ENCODE measurements around the gene RAB3IL1. TPM values are rescaled to one million over a fixed set of nuclear protein-coding genes. Genes with fewer than 3 reads are reported as not detected.

The RAB3IL1 gene
- total RNA-seq, 6 experiments from 2014 or later: 5.3 to 8.8 (median 7.9) TPM

GRCh38 chr11:61945191-61945590 lies 27.8 kb upstream of the RAB3IL1 start:
- Mint-ChIP-seq H3K4me3 (no peak overlapping the region), H3K9me3 (no peaks in the 10 kb centered on the region), H3K4me1 (ENCODE audit: low read depth) (peaks cover 21% of the 10 kb centered on the region), H3K27ac (no peak overlapping the region), H3K27me3 (ENCODE audit: insufficient read depth) (peaks cover 7% of the 10 kb centered on the region), H3K36me3 (ENCODE audit: low read depth) (no peaks in the 10 kb centered on the region)
- DNase-seq: no peak
- TF ChIP-seq, protein P1, sequence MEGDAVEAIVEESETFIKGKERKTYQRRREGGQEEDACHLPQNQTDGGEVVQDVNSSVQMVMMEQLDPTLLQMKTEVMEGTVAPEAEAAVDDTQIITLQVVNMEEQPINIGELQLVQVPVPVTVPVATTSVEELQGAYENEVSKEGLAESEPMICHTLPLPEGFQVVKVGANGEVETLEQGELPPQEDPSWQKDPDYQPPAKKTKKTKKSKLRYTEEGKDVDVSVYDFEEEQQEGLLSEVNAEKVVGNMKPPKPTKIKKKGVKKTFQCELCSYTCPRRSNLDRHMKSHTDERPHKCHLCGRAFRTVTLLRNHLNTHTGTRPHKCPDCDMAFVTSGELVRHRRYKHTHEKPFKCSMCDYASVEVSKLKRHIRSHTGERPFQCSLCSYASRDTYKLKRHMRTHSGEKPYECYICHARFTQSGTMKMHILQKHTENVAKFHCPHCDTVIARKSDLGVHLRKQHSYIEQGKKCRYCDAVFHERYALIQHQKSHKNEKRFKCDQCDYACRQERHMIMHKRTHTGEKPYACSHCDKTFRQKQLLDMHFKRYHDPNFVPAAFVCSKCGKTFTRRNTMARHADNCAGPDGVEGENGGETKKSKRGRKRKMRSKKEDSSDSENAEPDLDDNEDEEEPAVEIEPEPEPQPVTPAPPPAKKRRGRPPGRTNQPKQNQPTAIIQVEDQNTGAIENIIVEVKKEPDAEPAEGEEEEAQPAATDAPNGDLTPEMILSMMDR (IDR thresholded peaks at IDR 0.05): no peak

GRCh38 chr11:61940466-61940865 lies 23.1 kb upstream of the RAB3IL1 start:
- peaks cover 15% of the 10 kb centered on the region for H3K27me3 Mint-ChIP-seq (ENCODE audit: insufficient read depth)
- no peak for DNase-seq
- H3K9me3 Mint-ChIP-seq: peaks cover 21% of the 10 kb centered on the region
- no peak overlapping the region for H3K27ac Mint-ChIP-seq
- peaks cover 14% of the 10 kb centered on the region for H3K36me3 Mint-ChIP-seq (ENCODE audit: low read depth)
- no peaks in the 10 kb centered on the region for H3K4me1 Mint-ChIP-seq (ENCODE audit: low read depth)
- TF ChIP-seq, protein P1 (IDR thresholded peaks at IDR 0.05): no peak
- no peak overlapping the region for H3K4me3 Mint-ChIP-seq

- Mint-ChIP-seq H3K4me3 (no peak overlapping the region), H3K27ac (no peak overlapping the region), H3K36me3 (ENCODE audit: low read depth) (peaks cover 14% of the 10 kb centered on the region), H3K4me1 (ENCODE audit: low read depth) (no peaks in the 10 kb centered on the region), H3K9me3 (peaks cover 26% of the 10 kb centered on the region), H3K27me3 (ENCODE audit: insufficient read depth) (peaks cover 26% of the 10 kb centered on the region)
- DNase-seq: no peak
- TF ChIP-seq, protein P1 (IDR thresholded peaks at IDR 0.05): no peak
These were observed 18.5 kb upstream of the RAB3IL1 start for GRCh38 chr11:61935861-61936260.

DNA sequence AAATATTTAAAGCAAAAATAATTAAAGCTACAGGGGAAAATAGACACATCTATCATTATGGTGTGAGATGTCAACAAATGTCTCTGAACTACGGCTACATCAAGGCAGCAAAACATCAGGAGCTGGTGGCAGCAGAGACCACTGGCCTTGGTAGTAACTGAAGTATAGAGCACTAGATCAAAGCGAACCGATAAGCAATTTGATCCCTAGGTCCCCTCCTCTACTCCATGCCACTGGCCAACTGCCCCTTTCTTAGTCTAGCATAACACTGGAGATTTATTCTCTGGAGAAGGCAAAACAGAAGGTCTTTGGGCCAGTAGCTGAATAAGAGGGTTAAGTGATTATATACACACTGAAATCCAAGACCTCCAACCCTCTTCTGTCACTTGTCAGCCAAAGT lies 13.6 kb upstream of the RAB3IL1 start:
- H3K36me3 Mint-ChIP-seq (ENCODE audit: low read depth): peaks cover 2% of the 10 kb centered on the region; the same call in 1 of the 2 replicates
- DNase-seq: no peak
- H3K4me3 Mint-ChIP-seq: no peak overlapping the region
- H3K27me3 Mint-ChIP-seq (ENCODE audit: insufficient read depth): peaks cover 13% of the 10 kb centered on the region
- no peak overlapping the region for H3K27ac Mint-ChIP-seq
- H3K4me1 Mint-ChIP-seq (ENCODE audit: low read depth): no peaks in the 10 kb centered on the region
- TF ChIP-seq, protein P1 (IDR thresholded peaks at IDR 0.05): no peak
- peaks cover 7% of the 10 kb centered on the region for H3K9me3 Mint-ChIP-seq

- Mint-ChIP-seq H3K4me1 (ENCODE audit: low read depth) (peaks cover 4% of the 10 kb centered on the region), H3K9me3 (peaks cover 5% of the 10 kb centered on the region), H3K27ac (no peak overlapping the region), H3K27me3 (ENCODE audit: insufficient read depth) (peaks cover 5% of the 10 kb centered on the region), H3K36me3 (ENCODE audit: low read depth) (no peaks in the 10 kb centered on the region; the same call in 1 of the 2 replicates), H3K4me3 (no peak overlapping the region)
- TF ChIP-seq, protein P1 (IDR thresholded peaks at IDR 0.05): no peak
- no peak for DNase-seq
These were observed 11.2 kb upstream of the RAB3IL1 start for GRCh38 chr11:61928606-61929005.

- H3K4me3 Mint-ChIP-seq: no peak overlapping the region
- no peak for DNase-seq
- no peaks in the 10 kb centered on the region for H3K9me3 Mint-ChIP-seq
- H3K27ac Mint-ChIP-seq: no peak overlapping the region
- no peaks in the 10 kb centered on the region; the same call in none of the 2 replicates for H3K27me3 Mint-ChIP-seq (ENCODE audit: insufficient read depth)
- no peaks in the 10 kb centered on the region for H3K36me3 Mint-ChIP-seq (ENCODE audit: low read depth)
- TF ChIP-seq, protein P1 (IDR thresholded peaks at IDR 0.05): no peak
- peaks cover 15% of the 10 kb centered on the region for H3K4me1 Mint-ChIP-seq (ENCODE audit: low read depth)
These were observed 10.1 kb upstream of the RAB3IL1 start for GRCh38 chr11:61927501-61927900.
